Stimulated activated CD4-positive, alpha-beta T cell treated with anti-CD3 and anti-CD28 coated beads, Interleukin-2, amount 100 ng/mL, for 48 hours (primary cell): ENCODE measurements around the gene MED25.
"Not testable (repeated sequence)": the region's sequence is repeated elsewhere in the genome, so short reads cannot be mapped to it uniquely, and the experiment has no call there.

Experiments used
- DNase-seq, 2 donors: peaks; one replicate each; pipeline ENCODE4 v3.0.0-alpha.2; 2020

MED25 gene

GRCh38 chr19:49818649-49819370, 721 bp downstream of the MED25 start:
- DNase-seq, result no peak

GRCh38 chr19:49819452-49820115, 1.5 kb downstream of the MED25 start:
- not testable (repeated sequence) for DNase-seq

- no peak for DNase-seq
Measured at GRCh38 chr19:49820125-49820524, 2.0 kb downstream of the MED25 start.

- no peak for DNase-seq
Measured at GRCh38 chr19:49823472-49823871, 5.4 kb downstream of the MED25 start.

GRCh38 chr19:49824662-49825061, 6.6 kb downstream of the MED25 start:
- no peak for DNase-seq

GRCh38 chr19:49827034-49827433, 8.9 kb downstream of the MED25 start:
- no peak for DNase-seq

- DNase-seq, result no peak
Measured at GRCh38 chr19:49829200-49829599, 11.1 kb downstream of the MED25 start.

- DNase-seq, result no peak
Measured at GRCh38 chr19:49829721-49830120, 11.6 kb downstream of the MED25 start.

GRCh38 chr19:49830766-49831165, 12.7 kb downstream of the MED25 start:
- DNase-seq, result no peak

- no peak for DNase-seq
Measured at GRCh38 chr19:49831592-49831991, 13.5 kb downstream of the MED25 start.

GRCh38 chr19:49832556-49832955, 14.5 kb downstream of the MED25 start:
- DNase-seq, result no peak

- DNase-seq, result no peak
Measured at GRCh38 chr19:49833599-49833998, 15.5 kb downstream of the MED25 start.

GRCh38 chr19:49835562-49835961, 17.5 kb downstream of the MED25 start:
- no peak for DNase-seq

- DNase-seq, result no peak
Measured at GRCh38 chr19:49836176-49837008, 18.3 kb downstream of the MED25 start.

- no peak for DNase-seq
Measured at GRCh38 chr19:49837009-49837310, 18.9 kb downstream of the MED25 start.

- DNase-seq, result no peak
Measured at GRCh38 chr19:49837425-49837824, 19.3 kb downstream of the MED25 start.

GRCh38 chr19:49838885-49839588, 20.9 kb downstream of the MED25 start:
- DNase-seq, result no peak

- DNase-seq, result no peak
Measured at GRCh38 chr19:49839713-49840112, 21.6 kb downstream of the MED25 start.

- DNase-seq, result no peak
Measured at GRCh38 chr19:49840321-49840720, 22.2 kb downstream of the MED25 start.

- no peak for DNase-seq
Measured at GRCh38 chr19:49840736-49841249, 22.7 kb downstream of the MED25 start.

- DNase-seq, result no peak
Measured at GRCh38 chr19:49843265-49843664, 25.2 kb downstream of the MED25 start.

- DNase-seq, result no peak
Measured at GRCh38 chr19:49844138-49845095, 26.3 kb downstream of the MED25 start.
